Prostate gland (tissue), 2 donors: ENCODE results near the gene HLA-DMA.

Source experiments
- CTCF ChIP-seq, 4 experiments: fragments of 200-600 bp in 2 of 4; fragments of 450-650 bp in 2 of 4; sonication (generic) in 2 of 4; IDR thresholded peaks; 1 replicate in 3 of 4; 2 replicates in 1 of 4; pipeline ENCODE4 v1.5.1; 2016 to 2019; ENCODE audit warnings: antibody characterized with exemption in 4 of 4, mild to moderate bottlenecking in 2 of 4, moderate library complexity in 2 of 4
- POLR2A ChIP-seq: fragments of 450-650 bp; IDR thresholded peaks from one replicate; pipeline ENCODE4 v1.6.1; 2016; ENCODE audit warnings: antibody characterized with exemption, mild to moderate bottlenecking
- POLR2AphosphoS5 ChIP-seq: sonication (generic); formaldehyde crosslinking; IDR thresholded peaks from one replicate; pipeline ENCODE4 v1.6.1; 2017; ENCODE audit warnings: antibody characterized with exemption

GRCh38 chr6:32945108-32945760 lies 7.7 kb downstream of the HLA-DMA start:
- TF ChIP-seq POLR2A = no peak
- TF ChIP-seq CTCF (IDR thresholded peaks at IDR 0.05) = no peak
- TF ChIP-seq POLR2AphosphoS5 = no peak
